PFSK-1 (cell line): ENCODE data around the gene C22orf31.

Experiments used
- POLR2AphosphoS5 ChIP-seq: IDR thresholded peaks from 2 replicates; pipeline ENCODE4 v1.6.1; 2012; ENCODE audit warnings: low read depth, mild to moderate bottlenecking, control low read depth, low read length, moderate library complexity
- REST ChIP-seq, 2 experiments: IDR thresholded peaks; 2 replicates each; pipeline versions ENCODE4 v1.6.1 to v1.8.0; 2011 to 2012; ENCODE audit warnings: low read depth in 2 of 2, low read length in 2 of 2, control low read depth in 1 of 2, inconsistent platforms in 1 of 2, mild to moderate bottlenecking in 1 of 2, moderate library complexity in 1 of 2; ENCODE audit not compliant: insufficient read depth in 1 of 2
- SIN3A ChIP-seq: IDR thresholded peaks from 2 replicates; pipeline ENCODE4 v1.6.1; 2012; ENCODE audit warnings: mild to moderate bottlenecking, low read length, moderate library complexity, borderline replicate concordance; ENCODE audit not compliant: insufficient read depth

GRCh38 chr22:29070490-29070889, 8.9 kb upstream of the C22orf31 start:
- TF ChIP-seq POLR2AphosphoS5 (no peak), REST (IDR thresholded peaks at IDR 0.05; ENCODE audit: insufficient read depth in 1 of 2, low read depth in 2 of 2, low read length in 2 of 2) (no peak), SIN3A (no peak)
